GM12891 (cell line): ENCODE measurements around the gene CAMKV.

Experiments used
- PAX5 ChIP-seq: IDR thresholded peaks from 2 replicates; pipeline ENCODE4 v1.6.1; 2011; ENCODE audit warnings: low read length, moderate library complexity, mild to moderate bottlenecking; ENCODE audit not compliant: insufficient read depth, severe bottlenecking
- POLR2A ChIP-seq: IDR thresholded peaks from 2 replicates; pipeline ENCODE4 v1.6.1; 2011; ENCODE audit warnings: low read depth, low read length, control low read depth
- POLR2AphosphoS5 ChIP-seq: IDR thresholded peaks from 2 replicates; pipeline ENCODE4 v1.6.1; 2011; ENCODE audit warnings: low read depth, low read length, control low read depth
- SPI1 ChIP-seq: IDR thresholded peaks from 2 replicates; pipeline ENCODE4 v1.6.1; 2011; ENCODE audit warnings: low read depth, low read length, control low read depth
- TAF1 ChIP-seq: IDR thresholded peaks from 2 replicates; pipeline ENCODE4 v1.6.1; 2011; ENCODE audit warnings: low read depth, low read length, control low read depth

GRCh38 chr3:49914906-49915305 is 45.2 kb upstream of the CAMKV start:
- TF ChIP-seq POLR2AphosphoS5 (no peak), POLR2A (no peak), TAF1 (no peak), PAX5 (no peak), SPI1 (no peak)
